CD4-positive, alpha-beta T cell treated with Interleukin-17A for 4 hours (primary cell): ENCODE results near the gene KRTAP10-1.

Experiments used
- DNase-seq: peaks from one replicate; pipeline ENCODE4 v3.0.0-alpha.2; 2020; ENCODE audit warnings: mixed read lengths

Gene KRTAP10-1

GRCh38 chr21:44500111-44500510 lies 39.9 kb downstream of the KRTAP10-1 start:
- DNase-seq, result no peak

- no peak for DNase-seq
These were observed 40.4 kb downstream of the KRTAP10-1 start for GRCh38 chr21:44499631-44500030.

GRCh38 chr21:44499211-44499560 lies 40.8 kb downstream of the KRTAP10-1 start:
- no peak for DNase-seq

- DNase-seq, result no peak
These were observed 41.5 kb downstream of the KRTAP10-1 start for GRCh38 chr21:44498280-44499210.

- DNase-seq, result no peak
These were observed 42.3 kb downstream of the KRTAP10-1 start for GRCh38 chr21:44497703-44498126.

GRCh38 chr21:44496564-44497550 lies 43.1 kb downstream of the KRTAP10-1 start:
- DNase-seq, result no peak

DNA sequence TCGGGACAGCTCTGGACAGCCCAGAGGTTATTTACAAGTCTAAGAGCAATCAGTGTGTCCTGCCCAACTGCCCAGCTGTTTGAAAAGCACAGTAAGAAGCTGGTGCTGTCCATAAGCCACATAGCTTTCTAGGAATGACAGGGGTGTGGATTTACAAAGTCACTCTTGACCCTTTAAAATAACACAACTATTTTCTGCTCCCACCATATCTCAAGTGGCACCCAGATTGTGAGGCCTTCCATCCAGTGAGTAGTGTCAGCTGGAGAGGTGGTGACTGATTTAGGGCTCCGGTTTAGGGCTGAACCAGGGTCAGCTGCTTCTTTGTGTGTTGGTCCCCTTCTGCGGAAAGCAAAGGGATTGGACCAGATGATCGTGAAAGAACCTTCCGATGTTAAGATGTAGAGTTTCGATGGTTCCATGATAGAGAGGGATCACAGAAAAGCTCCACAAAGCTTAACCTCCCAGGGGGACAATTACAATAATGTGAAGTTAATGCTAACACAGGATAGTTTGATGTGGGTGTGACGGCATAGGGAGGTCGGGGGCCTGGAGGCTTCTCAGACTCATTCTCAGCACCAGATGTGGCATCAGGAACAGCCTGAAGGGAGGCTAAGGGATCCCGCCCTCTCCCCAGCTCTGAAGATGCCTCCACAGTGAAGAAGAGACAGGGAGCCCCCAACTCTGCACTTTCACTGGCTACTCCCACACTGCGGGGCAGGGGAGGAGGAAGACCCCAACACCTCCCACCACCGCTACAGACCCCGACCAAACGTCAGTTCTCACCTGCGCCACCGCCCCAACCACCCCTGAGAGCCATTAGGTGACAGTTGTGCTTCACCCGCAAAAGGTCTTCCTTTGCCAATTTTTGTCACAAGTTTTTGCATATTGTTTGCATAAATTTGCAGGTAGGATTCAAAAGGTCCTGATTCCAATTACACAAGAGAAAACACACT lies 44.1 kb downstream of the KRTAP10-1 start:
- no peak for DNase-seq

DNA sequence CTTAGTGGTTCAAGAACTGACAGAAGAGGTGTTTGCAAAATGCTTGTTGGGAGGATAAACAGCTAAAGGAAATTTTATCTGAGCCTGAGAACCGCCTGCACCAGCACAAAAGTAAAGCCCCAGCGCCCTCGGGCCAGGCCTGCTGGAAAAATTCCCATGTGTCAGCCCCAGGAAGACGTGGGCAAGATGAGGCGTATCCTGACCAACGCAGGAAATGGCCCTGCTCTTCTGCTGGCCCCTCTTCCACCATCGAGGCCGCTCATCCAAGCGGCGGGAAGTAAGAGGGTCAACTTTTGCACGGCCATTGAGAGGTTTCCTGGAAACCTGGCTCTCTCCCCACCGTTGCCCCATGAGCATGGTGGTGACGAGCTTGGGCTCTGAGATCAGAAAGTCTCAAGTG lies 45.0 kb downstream of the KRTAP10-1 start:
- DNase-seq, result no peak

- no peak for DNase-seq
These were observed 45.6 kb downstream of the KRTAP10-1 start for GRCh38 chr21:44494418-44494817.

DNA sequence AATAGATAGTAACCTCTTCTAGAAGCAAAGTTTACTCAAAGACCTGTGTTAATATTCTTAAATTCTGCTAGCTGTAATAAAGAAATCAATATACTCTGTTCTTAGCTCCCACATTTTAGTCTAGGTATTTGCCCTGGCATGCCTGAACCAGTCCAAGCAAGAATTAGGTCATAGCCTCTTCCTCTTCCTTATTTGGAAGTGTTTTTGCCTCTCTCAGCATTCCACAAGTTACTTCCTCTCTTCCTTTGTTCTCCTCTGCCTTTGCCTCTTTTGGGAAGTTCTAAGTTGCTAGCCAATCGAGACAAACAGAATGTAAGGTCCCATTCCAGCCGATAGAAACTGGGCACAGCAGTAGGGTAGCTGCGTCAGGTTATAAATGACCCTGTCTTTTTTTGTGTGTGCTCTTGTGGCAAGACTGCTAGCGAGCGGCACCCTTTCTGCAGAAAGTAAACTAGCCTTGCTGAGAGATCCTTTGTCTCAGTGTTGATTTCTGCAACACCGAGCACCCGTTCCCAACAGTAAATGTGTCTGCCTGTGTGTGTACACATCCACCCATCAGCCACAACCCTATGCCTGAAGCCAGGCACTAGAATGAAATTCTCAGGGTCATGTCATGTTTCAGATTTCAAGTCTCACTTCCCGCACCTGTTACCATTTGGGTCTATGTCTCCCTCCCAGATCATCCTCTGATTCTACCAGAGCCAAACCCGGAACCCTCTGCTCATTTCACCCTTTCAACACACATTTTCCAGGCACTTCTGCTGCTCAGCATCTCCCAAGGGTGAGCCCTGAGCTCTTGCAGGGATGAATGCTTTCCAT lies 47.2 kb downstream of the KRTAP10-1 start:
- no peak for DNase-seq

- no peak for DNase-seq
These were observed 49.2 kb downstream of the KRTAP10-1 start for GRCh38 chr21:44490816-44491215.

DNA sequence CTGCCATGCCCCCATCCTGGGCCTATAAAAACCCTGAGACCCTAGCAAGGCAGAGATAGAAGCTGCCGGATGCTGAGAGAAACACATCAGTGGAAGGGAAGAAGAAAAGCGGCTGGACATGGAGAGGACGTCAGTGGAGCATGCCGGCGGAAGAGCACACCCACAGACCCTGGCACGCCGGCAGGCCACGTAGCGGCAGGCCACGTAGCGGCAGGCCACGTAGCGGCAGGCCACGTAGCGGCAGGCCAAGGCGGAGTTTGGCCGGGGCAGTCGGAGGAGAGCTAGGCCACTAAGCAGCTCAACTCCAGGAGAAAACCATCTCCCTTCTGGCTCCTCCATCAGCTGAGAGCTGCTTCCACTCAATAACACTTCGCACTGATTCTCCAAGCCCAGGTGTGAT lies 49.6 kb downstream of the KRTAP10-1 start:
- no peak for DNase-seq

GRCh38 chr21:44489962-44490361 lies 50.0 kb downstream of the KRTAP10-1 start:
- DNase-seq, result no peak
